Keratinocyte (primary cell): ENCODE data around the gene PCBP1. TPM values are rescaled to one million over a fixed set of nuclear protein-coding genes. Genes with fewer than 3 reads are reported as not detected.
A peak's percentile ranks its signal among the peaks of the same experiment; 100 is the strongest.

Source experiments
- DNase-seq: peaks from one replicate; pipeline ENCODE4 v3.0.0-alpha.2; 2011; ENCODE audit warnings: low read depth, missing footprints, low spot score
- FAIRE-seq: peaks from 2 replicates; lab custom pipeline; 2011; peaks lifted over from hg19 to GRCh38; lab: Jason Lieb, UNC
- H2AFZ ChIP-seq: 2 replicates; pipeline ENCODE4 v1.6.0; 2012; ENCODE audit warnings: low read length, control low read depth, inconsistent platforms; ENCODE audit not compliant: control insufficient read depth
- H3K27ac ChIP-seq: 2 replicates; pipeline ENCODE4 v1.5.1; 2011; ENCODE audit warnings: low read length; ENCODE audit not compliant: control insufficient read depth, insufficient read depth
- H3K27me3 ChIP-seq: 3 replicates; pipeline ENCODE4 v1.6.0; 2011; ENCODE audit warnings: low read length; ENCODE audit not compliant: control insufficient read depth, insufficient read depth; ENCODE audit errors: extremely low read depth
- H3K36me3 ChIP-seq, 2 experiments: 2 replicates in 1 of 2; 3 replicates in 1 of 2; pipeline ENCODE4 v1.5.1; 2011; ENCODE audit warnings: low read length in 2 of 2, mild to moderate bottlenecking in 1 of 2; ENCODE audit not compliant: control insufficient read depth in 2 of 2, insufficient read depth in 2 of 2; ENCODE audit errors: extremely low read depth in 1 of 2
- H3K4me1 ChIP-seq: 3 replicates; pipeline ENCODE4 v1.5.1; 2011; ENCODE audit warnings: low read length; ENCODE audit not compliant: control insufficient read depth, insufficient read depth; ENCODE audit errors: extremely low read depth
- H3K4me2 ChIP-seq: 3 replicates; pipeline ENCODE4 v1.6.0; 2011; ENCODE audit warnings: low read depth, low read length; ENCODE audit not compliant: control insufficient read depth, insufficient read depth; ENCODE audit errors: extremely low read depth
- H3K4me3 ChIP-seq, 3 experiments: fragments of 200-600 bp in 1 of 3; sonication (generic) in 1 of 3; 2 replicates in 2 of 3; 3 replicates in 1 of 3; pipeline ENCODE4 v1.5.1; 2011 to 2016; ENCODE audit warnings: low read length in 3 of 3, mild to moderate bottlenecking in 3 of 3, control low read depth in 2 of 3, inconsistent platforms in 1 of 3, low read depth in 1 of 3, mixed read lengths in 1 of 3, mixed run types in 1 of 3, moderate library complexity in 1 of 3; ENCODE audit not compliant: control insufficient read depth in 2 of 3, insufficient read depth in 2 of 3; ENCODE audit errors: extremely low read depth in 1 of 3
- H3K79me2 ChIP-seq: 2 replicates; pipeline ENCODE4 v1.6.0; 2012; ENCODE audit warnings: low read length; ENCODE audit not compliant: control insufficient read depth, insufficient read depth
- H3K9ac ChIP-seq: 3 replicates; pipeline ENCODE4 v1.6.0; 2011; ENCODE audit warnings: low read length; ENCODE audit not compliant: control insufficient read depth, insufficient read depth; ENCODE audit errors: extremely low read depth
- H3K9me1 ChIP-seq: 3 replicates; pipeline ENCODE4 v1.6.0; 2011; ENCODE audit warnings: low read length; ENCODE audit not compliant: control insufficient read depth, insufficient read depth; ENCODE audit errors: extremely low read depth
- H3K9me3 ChIP-seq: 2 replicates; pipeline ENCODE4 v1.5.1; 2012; ENCODE audit warnings: low read depth, low read length; ENCODE audit not compliant: control insufficient read depth
- H4K20me1 ChIP-seq: 3 replicates; pipeline ENCODE4 v1.6.0; 2011; ENCODE audit warnings: low read length; ENCODE audit not compliant: control insufficient read depth, insufficient read depth; ENCODE audit errors: extremely low read depth
- EZH2 ChIP-seq: IDR thresholded peaks from one replicate; pipeline ENCODE4 v1.6.1; 2012; ENCODE audit warnings: inconsistent platforms, mild to moderate bottlenecking, low read length, moderate library complexity
- dilution Hi-C: fragments of 300-500 bp; cut with MboI; formaldehyde crosslinking; loops from one replicate; pipeline ENCODE4 v1.7.0; 2020; ENCODE audit warnings: low sequenced_read_pairs; ENCODE audit not compliant: extremely low pct_ligation_motif_present
- polyA plus RNA-seq, 5 experiments: library from polyadenylated mRNA; depleted of rRNA in 3 of 5; stranded (reverse) in 3 of 5; stranded (forward) in 1 of 5; unstranded in 1 of 5; fragments of >200 nt; gene quantifications; 1 replicate in 1 of 5; 2 replicates in 3 of 5; 3 replicates in 1 of 5; pipeline versions ENCODE4 v1.2.1 to v1.2.3, GENCODE V29; 2011 to 2012; ENCODE audit warnings: missing spikeins in 2 of 5, low read depth in 1 of 5, low replicate concordance in 1 of 5
- TF ChIP-seq, protein P1 (sequence below), 3 experiments: IDR thresholded peaks in 1 of 3; conservative IDR thresholded peaks in 1 of 3; optimal IDR thresholded peaks in 1 of 3; 2 replicates in 2 of 3; 3 replicates in 1 of 3; pipeline versions ENCODE3 to v1.5.1; 2011; ENCODE audit warnings: low read length in 3 of 3, mild to moderate bottlenecking in 3 of 3, moderate library complexity in 2 of 3, control low read depth in 1 of 3, inconsistent platforms in 1 of 3; ENCODE audit not compliant: insufficient read depth in 2 of 3; ENCODE audit errors: extremely low read depth in 1 of 3

Gene PCBP1
- polyA plus RNA-seq, 1 donor (not counting 4 experiments of a cell fraction or from before 2014, with no cell fraction given) = 86.8 TPM

GRCh38 chr2:70125498-70125898, 38.2 kb downstream of the PCBP1 start:
- no peak for TF ChIP-seq EZH2
- TF ChIP-seq, protein P1, sequence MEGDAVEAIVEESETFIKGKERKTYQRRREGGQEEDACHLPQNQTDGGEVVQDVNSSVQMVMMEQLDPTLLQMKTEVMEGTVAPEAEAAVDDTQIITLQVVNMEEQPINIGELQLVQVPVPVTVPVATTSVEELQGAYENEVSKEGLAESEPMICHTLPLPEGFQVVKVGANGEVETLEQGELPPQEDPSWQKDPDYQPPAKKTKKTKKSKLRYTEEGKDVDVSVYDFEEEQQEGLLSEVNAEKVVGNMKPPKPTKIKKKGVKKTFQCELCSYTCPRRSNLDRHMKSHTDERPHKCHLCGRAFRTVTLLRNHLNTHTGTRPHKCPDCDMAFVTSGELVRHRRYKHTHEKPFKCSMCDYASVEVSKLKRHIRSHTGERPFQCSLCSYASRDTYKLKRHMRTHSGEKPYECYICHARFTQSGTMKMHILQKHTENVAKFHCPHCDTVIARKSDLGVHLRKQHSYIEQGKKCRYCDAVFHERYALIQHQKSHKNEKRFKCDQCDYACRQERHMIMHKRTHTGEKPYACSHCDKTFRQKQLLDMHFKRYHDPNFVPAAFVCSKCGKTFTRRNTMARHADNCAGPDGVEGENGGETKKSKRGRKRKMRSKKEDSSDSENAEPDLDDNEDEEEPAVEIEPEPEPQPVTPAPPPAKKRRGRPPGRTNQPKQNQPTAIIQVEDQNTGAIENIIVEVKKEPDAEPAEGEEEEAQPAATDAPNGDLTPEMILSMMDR (optimal IDR thresholded peaks at IDR 0.05 in 1 of 3, IDR thresholded peaks at IDR 0.05 in 1 of 3, conservative IDR thresholded peaks at IDR 0.05 in 1 of 3; ENCODE audit: extremely low read depth in 1 of 3, insufficient read depth in 2 of 3, low read length in 3 of 3) = no peak
- H3K27ac ChIP-seq = peak overlapping the region; percentile 94
- dilution Hi-C loops = no loop called here
- no peaks in the 10 kb centered on the region for H3K9me1 ChIP-seq
- no peaks in the 10 kb centered on the region for H3K27me3 ChIP-seq
- no peaks in the 10 kb centered on the region for H3K9me3 ChIP-seq
- H3K4me1 ChIP-seq = peaks cover 17% of the 10 kb centered on the region
- peak overlapping the region; percentile 99 for H3K4me2 ChIP-seq
- H3K4me3 ChIP-seq = peak overlapping the region in 2 of 3 experiments; percentile 43 to 87
- peak overlapping the region; percentile 94 for H3K9ac ChIP-seq
- no peak for FAIRE-seq
- no peaks in the 10 kb centered on the region for H4K20me1 ChIP-seq
- no peaks in the 10 kb centered on the region for H3K79me2 ChIP-seq
- H3K36me3 ChIP-seq = no peaks in the 10 kb centered on the region
- DNase-seq = no peak
- peak overlapping the region; percentile 75 for H2AFZ ChIP-seq

DNA sequence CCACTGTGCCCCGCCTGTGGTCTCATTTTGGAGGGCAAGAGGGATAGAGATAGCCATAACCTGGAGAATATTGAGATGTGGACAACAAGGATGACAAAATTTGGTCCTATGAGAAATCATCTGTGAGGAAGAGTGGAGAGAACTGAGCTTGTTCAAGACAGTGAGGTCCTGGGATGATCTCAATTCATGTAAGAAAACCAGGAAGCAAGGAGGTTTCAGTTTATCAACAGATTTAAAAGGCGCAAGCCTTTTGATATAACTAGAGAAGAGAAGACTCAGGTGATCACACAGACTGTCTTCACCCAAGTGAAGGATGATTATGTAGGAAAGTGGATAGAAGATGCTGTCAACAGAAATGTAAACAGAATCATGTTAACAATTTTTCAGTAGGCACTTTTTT, 39.1 kb downstream of the PCBP1 start:
- Histone ChIP-seq H3K4me1 (peaks cover 17% of the 10 kb centered on the region), H3K79me2 (no peaks in the 10 kb centered on the region), H3K4me2 (no peak overlapping the region), H3K4me3 (no peak overlapping the region), H3K36me3 (no peaks in the 10 kb centered on the region), H3K9ac (no peak overlapping the region), H3K27ac (no peak overlapping the region), H3K9me3 (no peaks in the 10 kb centered on the region), H3K27me3 (no peaks in the 10 kb centered on the region), H3K9me1 (no peaks in the 10 kb centered on the region), H2AFZ (no peak overlapping the region), H4K20me1 (no peaks in the 10 kb centered on the region)
- FAIRE-seq = no peak
- dilution Hi-C loops = no loop called here
- TF ChIP-seq EZH2 = no peak
- TF ChIP-seq, protein P1 (optimal IDR thresholded peaks at IDR 0.05 in 1 of 3, IDR thresholded peaks at IDR 0.05 in 1 of 3, conservative IDR thresholded peaks at IDR 0.05 in 1 of 3; ENCODE audit: extremely low read depth in 1 of 3, insufficient read depth in 2 of 3, low read length in 3 of 3) = no peak
- no peak for DNase-seq
